ENCODE results near the gene SYNJ2. TPM values are rescaled to one million over a fixed set of nuclear protein-coding genes. Genes with fewer than 3 reads are reported as not detected.

SYNJ2 gene
- total and polyA plus RNA-seq, 2 donors (not counting 3 experiments of a cell fraction or from before 2014, with no cell fraction given) = 35.1 to 78.2 TPM

DNA sequence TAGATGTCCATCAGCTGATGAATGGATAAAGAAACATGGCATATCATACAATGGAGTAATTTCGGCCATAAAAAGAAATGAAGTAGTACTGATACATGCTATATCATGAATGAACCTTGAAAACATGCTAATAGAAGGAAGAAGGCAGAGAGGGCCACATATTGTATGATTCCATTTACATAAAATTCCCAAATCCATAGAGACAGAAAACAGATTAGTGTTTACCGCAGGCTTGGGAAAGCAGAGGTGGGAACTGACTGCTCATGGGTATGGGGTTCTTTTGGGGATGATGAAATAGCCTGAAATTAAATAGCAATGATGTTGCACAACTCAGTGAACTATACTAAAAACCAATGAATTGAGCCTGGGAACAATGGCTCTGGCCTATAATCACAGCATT, 128.1 kb downstream of the SYNJ2 start:
- Histone ChIP-seq H3K4me2 (ENCODE audit: insufficient read depth, low read length) (no peak overlapping the region), H3K9me3 (replicated peaks; ENCODE audit: control insufficient read depth, insufficient read depth, low read length) (no peaks in the 10 kb centered on the region), H4K20me1 (replicated peaks; ENCODE audit: control insufficient read depth, extremely low read depth, insufficient read depth, low read length) (no peaks in the 10 kb centered on the region), H3K9ac (replicated peaks; ENCODE audit: extremely low read depth, insufficient read depth, low read length) (no peak overlapping the region), H3K27me3 (ENCODE audit: control insufficient read depth in 2 of 2, insufficient read depth in 2 of 2, low read length in 2 of 2) (no peaks in the 10 kb centered on the region), H2AFZ (ENCODE audit: low read depth, low read length) (no peak overlapping the region), H3K27ac (ENCODE audit: insufficient read depth, low read depth, low read length) (no peak overlapping the region), H3K4me3 (replicated peaks in 1 of 3; ENCODE audit: insufficient read depth in 1 of 3, low read depth in 1 of 3, low read length in 3 of 3) (no peak overlapping the region), H3K36me3 (ENCODE audit: control insufficient read depth in 2 of 2, extremely low read depth in 1 of 2, insufficient read depth in 2 of 2, low read length in 2 of 2) (no peaks in the 10 kb centered on the region), H3K79me2 (ENCODE audit: control insufficient read depth, insufficient read depth, low read length) (no peaks in the 10 kb centered on the region), H3K4me1 (ENCODE audit: control insufficient read depth, extremely low read depth, insufficient read depth, low read length) (no peaks in the 10 kb centered on the region), H3K9me1 (replicated peaks; ENCODE audit: control insufficient read depth, extremely low read depth, insufficient read depth, low read length) (no peaks in the 10 kb centered on the region)
- FAIRE-seq = no peak
- intact Hi-C loops (cut with micrococcal nuclease) = no loop called here
- ChIA-PET POLR2A (no interaction called here), CTCF (no interaction called here)
- dilution Hi-C loops (cut with MboI; ENCODE audit: extremely low pct_ligation_motif_present, low sequenced_read_pairs) = no loop called here
- no TSS peak for BruUV-seq (replicated peaks)
- no peak for DNase-seq (ENCODE audit: low read depth, low spot score)
- TF ChIP-seq EZH2 (IDR thresholded peaks at IDR 0.05; ENCODE audit: borderline replicate concordance, low read depth, low read length, severe bottlenecking) = no peak

DNA sequence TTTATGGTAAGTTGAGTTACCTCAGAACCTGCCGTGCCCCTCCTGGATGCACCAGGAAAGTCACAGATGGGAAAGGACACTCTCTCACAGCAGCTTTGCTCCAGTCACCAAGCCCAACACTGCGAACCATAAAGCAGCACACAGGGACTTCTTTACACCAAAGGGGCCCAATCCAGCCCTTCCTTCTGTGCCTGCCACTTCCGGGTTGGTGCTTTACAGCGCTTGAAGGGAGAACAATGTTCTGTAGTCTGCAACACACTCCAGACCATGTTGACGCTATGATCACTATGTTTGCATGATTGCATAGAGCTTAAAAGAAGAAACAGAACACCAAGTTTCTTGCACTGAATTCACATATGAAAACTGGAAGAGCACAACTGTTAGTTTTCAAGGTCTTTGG, 129.3 kb downstream of the SYNJ2 start:
- no TSS peak for BruUV-seq (replicated peaks)
- DNase-seq (ENCODE audit: low read depth, low spot score) = no peak
- no peaks in the 10 kb centered on the region for H3K9me1 ChIP-seq (replicated peaks; ENCODE audit: control insufficient read depth, extremely low read depth, insufficient read depth, low read length)
- intact Hi-C loops (cut with micrococcal nuclease) (no loop called here), dilution Hi-C loops (cut with MboI; ENCODE audit: extremely low pct_ligation_motif_present, low sequenced_read_pairs) (no loop called here)
- ChIA-PET POLR2A (interaction anchor here (0.5 kb wide), 1 partner anchor 197 kb away, joined by 3 read pairs; no protein-coding TSS in a partner anchor), CTCF (interaction anchor here (1.0 to 1.3 kb wide), 2 partner anchors 9 to 39 kb away, joined by 3 to 4 read pairs; no protein-coding TSS in a partner anchor)
- no peaks in the 10 kb centered on the region for H3K79me2 ChIP-seq (ENCODE audit: control insufficient read depth, insufficient read depth, low read length)
- H3K4me3 ChIP-seq (replicated peaks in 1 of 3; ENCODE audit: insufficient read depth in 1 of 3, low read depth in 1 of 3, low read length in 3 of 3) = no peak overlapping the region
- H3K9me3 ChIP-seq (replicated peaks; ENCODE audit: control insufficient read depth, insufficient read depth, low read length) = no peaks in the 10 kb centered on the region
- FAIRE-seq = no peak
- no peaks in the 10 kb centered on the region for H4K20me1 ChIP-seq (replicated peaks; ENCODE audit: control insufficient read depth, extremely low read depth, insufficient read depth, low read length)
- H3K27me3 ChIP-seq (ENCODE audit: control insufficient read depth in 2 of 2, insufficient read depth in 2 of 2, low read length in 2 of 2) = no peaks in the 10 kb centered on the region
- no peak overlapping the region for H2AFZ ChIP-seq (ENCODE audit: low read depth, low read length)
- H3K4me1 ChIP-seq (ENCODE audit: control insufficient read depth, extremely low read depth, insufficient read depth, low read length) = no peaks in the 10 kb centered on the region
- no peak for TF ChIP-seq JUN (IDR thresholded peaks at IDR 0.05; ENCODE audit: borderline replicate concordance, insufficient read depth, insufficient read length, low read depth)
- TF ChIP-seq GATA2 (IDR thresholded peaks at IDR 0.05; ENCODE audit: insufficient read depth, insufficient read length, low read depth, low read length) = no peak
- TF ChIP-seq, protein P1, sequence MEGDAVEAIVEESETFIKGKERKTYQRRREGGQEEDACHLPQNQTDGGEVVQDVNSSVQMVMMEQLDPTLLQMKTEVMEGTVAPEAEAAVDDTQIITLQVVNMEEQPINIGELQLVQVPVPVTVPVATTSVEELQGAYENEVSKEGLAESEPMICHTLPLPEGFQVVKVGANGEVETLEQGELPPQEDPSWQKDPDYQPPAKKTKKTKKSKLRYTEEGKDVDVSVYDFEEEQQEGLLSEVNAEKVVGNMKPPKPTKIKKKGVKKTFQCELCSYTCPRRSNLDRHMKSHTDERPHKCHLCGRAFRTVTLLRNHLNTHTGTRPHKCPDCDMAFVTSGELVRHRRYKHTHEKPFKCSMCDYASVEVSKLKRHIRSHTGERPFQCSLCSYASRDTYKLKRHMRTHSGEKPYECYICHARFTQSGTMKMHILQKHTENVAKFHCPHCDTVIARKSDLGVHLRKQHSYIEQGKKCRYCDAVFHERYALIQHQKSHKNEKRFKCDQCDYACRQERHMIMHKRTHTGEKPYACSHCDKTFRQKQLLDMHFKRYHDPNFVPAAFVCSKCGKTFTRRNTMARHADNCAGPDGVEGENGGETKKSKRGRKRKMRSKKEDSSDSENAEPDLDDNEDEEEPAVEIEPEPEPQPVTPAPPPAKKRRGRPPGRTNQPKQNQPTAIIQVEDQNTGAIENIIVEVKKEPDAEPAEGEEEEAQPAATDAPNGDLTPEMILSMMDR (IDR thresholded peaks at IDR 0.05; ENCODE audit: extremely low read depth in 1 of 2, insufficient read depth in 1 of 2, low read depth in 1 of 2, low read length in 2 of 2) = no peak
- TF ChIP-seq POLR2AphosphoS5 (IDR thresholded peaks at IDR 0.05; ENCODE audit: insufficient read depth, low read depth, low read length) = no peak
- no peak for TF ChIP-seq FOS (IDR thresholded peaks at IDR 0.05; ENCODE audit: borderline replicate concordance, insufficient read depth, low read length)
- TF ChIP-seq EZH2 (IDR thresholded peaks at IDR 0.05; ENCODE audit: borderline replicate concordance, low read depth, low read length, severe bottlenecking) = no peak
- no peak overlapping the region for H3K4me2 ChIP-seq (ENCODE audit: insufficient read depth, low read length)
- no peak overlapping the region for H3K9ac ChIP-seq (replicated peaks; ENCODE audit: extremely low read depth, insufficient read depth, low read length)
- H3K36me3 ChIP-seq (ENCODE audit: control insufficient read depth in 2 of 2, extremely low read depth in 1 of 2, insufficient read depth in 2 of 2, low read length in 2 of 2) = no peaks in the 10 kb centered on the region
- H3K27ac ChIP-seq (ENCODE audit: insufficient read depth, low read depth, low read length) = no peak overlapping the region
